Esophagus (tissue), 2 donors: ENCODE results near the gene C10orf71. TPM values are rescaled to one million over a fixed set of nuclear protein-coding genes. Genes with fewer than 3 reads are reported as not detected.

ENCODE experiments used
- H3K27ac ChIP-seq, 2 donors: one replicate each; pipeline ENCODE4 v1.5.1; 2013; ENCODE audit warnings: low read depth in 2 of 2, mild to moderate bottlenecking in 2 of 2, inconsistent platforms in 1 of 2, low read length in 1 of 2, moderate library complexity in 1 of 2
- H3K27me3 ChIP-seq, 2 donors: one replicate each; pipeline ENCODE4 v1.6.1; 2013; ENCODE audit warnings: low read length in 2 of 2, control low read depth in 1 of 2, mild to moderate bottlenecking in 1 of 2; ENCODE audit not compliant: insufficient read depth in 2 of 2, control insufficient read depth in 1 of 2
- H3K36me3 ChIP-seq, 2 donors: one replicate each; pipeline ENCODE4 v1.6.1; 2013; ENCODE audit warnings: low read length in 1 of 2; ENCODE audit not compliant: control insufficient read depth in 2 of 2, insufficient read depth in 2 of 2
- H3K4me1 ChIP-seq, 2 donors: one replicate each; pipeline ENCODE4 v1.6.1; 2013; ENCODE audit warnings: low read length in 1 of 2; ENCODE audit not compliant: control insufficient read depth in 2 of 2, insufficient read depth in 2 of 2
- H3K4me3 ChIP-seq, 2 donors: one replicate each; pipeline ENCODE4 v1.5.1; 2013; ENCODE audit warnings: low read length in 2 of 2, mild to moderate bottlenecking in 2 of 2, low read depth in 1 of 2, moderate library complexity in 1 of 2
- H3K9me3 ChIP-seq, 2 donors: one replicate each; pipeline ENCODE4 v1.6.1; 2013; ENCODE audit warnings: mild to moderate bottlenecking in 2 of 2, low read depth in 1 of 2, low read length in 1 of 2, moderate library complexity in 1 of 2; ENCODE audit not compliant: control insufficient read depth in 2 of 2, insufficient read depth in 1 of 2
- WGBS, 2 donors: extraction: QIAGEN DNeasy Blood & Tissue Kit; methylation state at CpG; one replicate each; pipeline ENCODE4 v1.1.7; 2013; 5-methylcytosine and 5-hydroxymethylcytosine counted together
- polyA plus RNA-seq, 2 donors: library from polyadenylated mRNA; stranded (reverse); fragments of 200-250 nt; gene quantifications; one replicate each; pipeline ENCODE4 v1.2.3, GENCODE V29; 2013
- donor health status: healthy with polysubstance abuse.
- donor health status: Bipolar disorder and iron deficiency.

The C10orf71 gene
- polyA plus RNA-seq, 2 donors, result not detected

- H3K4me3 ChIP-seq, result no peak overlapping the region
- no peaks in the 10 kb centered on the region for H3K36me3 ChIP-seq
- H3K4me1 ChIP-seq, result no peaks in the 10 kb centered on the region
- no peaks in the 10 kb centered on the region for H3K9me3 ChIP-seq
- H3K27ac ChIP-seq, result no peak overlapping the region
- H3K27me3 ChIP-seq, result no peaks in the 10 kb centered on the region
- 55 to 71% methylated on average over 3 of the region's 3 CpGs for WGBS, 2 donors
These were observed 16.7 kb upstream of the C10orf71 start for GRCh38 chr10:49282306-49282705.

GRCh38 chr10:49282879-49283341, 16.1 kb upstream of the C10orf71 start:
- Histone ChIP-seq H3K36me3 (no peaks in the 10 kb centered on the region), H3K9me3 (no peaks in the 10 kb centered on the region), H3K4me3 (no peak overlapping the region), H3K27me3 (no peaks in the 10 kb centered on the region), H3K4me1 (no peaks in the 10 kb centered on the region), H3K27ac (no peak overlapping the region)
- 48 to 60% methylated on average over 12 of the region's 12 CpGs for WGBS, 2 donors

- WGBS, 2 donors, result 92 to 97% methylated on average over 6 of the region's 6 CpGs
- Histone ChIP-seq H3K4me3 (no peak overlapping the region), H3K36me3 (no peaks in the 10 kb centered on the region), H3K9me3 (no peaks in the 10 kb centered on the region), H3K27ac (no peak overlapping the region), H3K4me1 (no peaks in the 10 kb centered on the region), H3K27me3 (no peaks in the 10 kb centered on the region)
These were observed 15.5 kb upstream of the C10orf71 start for GRCh38 chr10:49283491-49283890.

- no peaks in the 10 kb centered on the region for H3K4me1 ChIP-seq
- no peak overlapping the region for H3K27ac ChIP-seq
- H3K36me3 ChIP-seq, result no peaks in the 10 kb centered on the region
- no peaks in the 10 kb centered on the region for H3K27me3 ChIP-seq
- WGBS, 2 donors, result 89 to 91% methylated on average over 5 of the region's 5 CpGs
- no peaks in the 10 kb centered on the region for H3K9me3 ChIP-seq
- no peak overlapping the region for H3K4me3 ChIP-seq
These were observed 14.6 kb upstream of the C10orf71 start for GRCh38 chr10:49284356-49284755.

GRCh38 chr10:49285232-49285631, 13.7 kb upstream of the C10orf71 start:
- 71 to 72% methylated on average over 3 of the region's 3 CpGs for WGBS, 2 donors
- no peaks in the 10 kb centered on the region for H3K4me1 ChIP-seq
- no peak overlapping the region for H3K27ac ChIP-seq
- no peak overlapping the region for H3K4me3 ChIP-seq
- no peaks in the 10 kb centered on the region for H3K9me3 ChIP-seq
- H3K27me3 ChIP-seq, result no peaks in the 10 kb centered on the region
- no peaks in the 10 kb centered on the region for H3K36me3 ChIP-seq

- Histone ChIP-seq H3K9me3 (no peaks in the 10 kb centered on the region), H3K36me3 (no peaks in the 10 kb centered on the region), H3K4me3 (no peak overlapping the region), H3K27ac (no peak overlapping the region), H3K27me3 (no peaks in the 10 kb centered on the region), H3K4me1 (no peaks in the 10 kb centered on the region)
- WGBS, 2 donors, result 65 to 71% methylated on average over 4 of the region's 4 CpGs
These were observed 12.3 kb upstream of the C10orf71 start for GRCh38 chr10:49286686-49287085.

GRCh38 chr10:49287689-49288340, 11.2 kb upstream of the C10orf71 start:
- Histone ChIP-seq H3K27ac (no peak overlapping the region), H3K27me3 (no peaks in the 10 kb centered on the region), H3K36me3 (no peaks in the 10 kb centered on the region), H3K4me3 (no peak overlapping the region), H3K4me1 (no peaks in the 10 kb centered on the region), H3K9me3 (no peaks in the 10 kb centered on the region)
- 78 to 88% methylated on average over 8 to 9 of the region's 9 CpGs for WGBS, 2 donors

- H3K27ac ChIP-seq, result no peak overlapping the region
- H3K4me3 ChIP-seq, result no peak overlapping the region
- no peaks in the 10 kb centered on the region for H3K27me3 ChIP-seq
- no peaks in the 10 kb centered on the region for H3K9me3 ChIP-seq
- 80 to 85% methylated on average over 10 of the region's 10 CpGs for WGBS, 2 donors
- no peaks in the 10 kb centered on the region for H3K4me1 ChIP-seq
- no peaks in the 10 kb centered on the region for H3K36me3 ChIP-seq
These were observed 10.5 kb upstream of the C10orf71 start for GRCh38 chr10:49288341-49289065.

- Histone ChIP-seq H3K4me3 (no peak overlapping the region), H3K9me3 (no peaks in the 10 kb centered on the region), H3K4me1 (no peaks in the 10 kb centered on the region), H3K27me3 (no peaks in the 10 kb centered on the region), H3K27ac (no peak overlapping the region), H3K36me3 (no peaks in the 10 kb centered on the region)
- 50% methylated on average over 4 of the region's 4 CpGs for WGBS, 2 donors
These were observed 9.5 kb upstream of the C10orf71 start for GRCh38 chr10:49289480-49289879.

GRCh38 chr10:49290131-49290530, 8.8 kb upstream of the C10orf71 start:
- H3K36me3 ChIP-seq, result no peaks in the 10 kb centered on the region
- no peaks in the 10 kb centered on the region for H3K9me3 ChIP-seq
- 70 to 71% methylated on average over 1 of the region's 1 CpG for WGBS, 2 donors

More at GRCh38 chr10:49290131-49290530, 8.8 kb upstream of the C10orf71 start:
- no peak overlapping the region for H3K4me3 ChIP-seq
- no peaks in the 10 kb centered on the region for H3K4me1 ChIP-seq
- H3K27me3 ChIP-seq, result no peaks in the 10 kb centered on the region
- no peak overlapping the region for H3K27ac ChIP-seq
